GM10266 (cell line): ENCODE results near the gene ST8SIA2.
"Not testable (repeated sequence)": the region's sequence is repeated elsewhere in the genome, so short reads cannot be mapped to it uniquely, and the experiment has no call there.

Experiments used
- DNase-seq: peaks from one replicate; pipeline ENCODE4 v3.0.0; 2012; ENCODE audit errors: extremely low spot score
- CTCF ChIP-seq: IDR thresholded peaks from 2 replicates; pipeline ENCODE4 v1.5.1; 2012; ENCODE audit warnings: mild to moderate bottlenecking, low read depth; ENCODE audit not compliant: control insufficient read depth, insufficient read depth; ENCODE audit errors: missing control alignments

ST8SIA2 gene

GRCh38 chr15:92463352-92463751, 69.7 kb downstream of the ST8SIA2 start:
- DNase-seq, result no peak
- no peak for TF ChIP-seq CTCF

- DNase-seq, result no peak
- TF ChIP-seq CTCF, result no peak
Measured at GRCh38 chr15:92463826-92464225, 70.1 kb downstream of the ST8SIA2 start.

- no peak for DNase-seq
- TF ChIP-seq CTCF, result no peak
Measured at GRCh38 chr15:92466834-92467233, 73.2 kb downstream of the ST8SIA2 start.

GRCh38 chr15:92467245-92467644, 73.6 kb downstream of the ST8SIA2 start:
- no peak for DNase-seq
- no peak for TF ChIP-seq CTCF

DNA sequence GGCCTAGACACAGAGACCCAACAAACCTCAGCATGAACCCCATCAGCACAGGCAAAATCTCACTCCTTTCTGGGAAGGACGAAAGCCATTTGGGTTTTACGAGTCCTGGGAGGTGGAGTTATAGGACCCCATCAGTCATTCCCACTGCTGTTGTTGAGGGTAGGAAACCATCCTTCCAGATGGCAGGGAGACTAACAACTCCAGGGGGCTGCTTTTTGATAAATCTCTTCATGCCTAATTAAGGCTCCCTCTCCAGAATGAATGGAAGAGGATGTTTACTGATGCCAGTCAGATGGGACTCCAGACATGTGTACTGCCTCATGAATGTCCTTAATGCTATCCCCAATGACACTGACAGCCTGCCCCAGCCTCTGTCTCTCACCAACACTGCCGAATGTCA, 75.3 kb downstream of the ST8SIA2 start:
- no peak for TF ChIP-seq CTCF
- no peak for DNase-seq

DNA sequence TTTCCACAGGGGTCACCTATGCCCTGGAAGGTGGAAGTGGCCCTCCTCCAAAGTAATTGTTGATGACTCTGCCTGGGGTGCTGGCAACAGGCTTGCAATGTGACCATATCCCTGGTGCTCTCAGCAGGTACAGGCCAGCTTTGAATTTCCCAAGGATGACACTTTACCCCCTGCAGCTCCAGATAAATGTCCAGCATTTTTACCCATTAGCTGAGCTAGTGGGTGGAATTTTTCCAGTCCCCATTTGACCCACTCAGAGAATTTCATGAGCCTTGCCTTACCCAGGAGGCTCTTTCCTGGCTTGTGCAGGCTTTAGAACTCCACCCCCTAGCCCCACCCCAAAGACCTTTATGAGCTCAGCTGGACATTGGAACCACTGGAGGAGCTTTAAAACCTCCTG, 77.6 kb downstream of the ST8SIA2 start:
- DNase-seq, result no peak
- no peak for TF ChIP-seq CTCF

DNA sequence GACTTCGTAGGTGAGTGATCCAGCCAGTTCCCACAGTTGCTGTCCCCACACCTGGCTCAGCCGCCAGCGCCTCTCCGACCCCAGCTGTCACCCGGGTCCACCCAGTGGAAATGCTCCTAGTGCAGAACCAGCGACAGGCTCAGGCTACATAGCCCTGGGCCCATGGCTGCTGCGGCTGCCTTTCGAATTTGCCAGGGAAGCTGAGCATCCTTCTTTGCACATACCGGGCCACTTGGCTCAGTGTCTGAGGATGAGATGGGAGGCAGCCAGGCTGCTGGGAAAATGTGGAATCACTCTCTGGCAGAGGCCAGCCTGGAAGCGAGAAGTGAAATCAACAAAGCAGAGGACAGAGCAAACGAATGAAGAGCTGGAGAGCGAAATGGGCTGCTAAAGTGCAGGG, 80.1 kb downstream of the ST8SIA2 start:
- no peak for DNase-seq
- no peak for TF ChIP-seq CTCF

DNA sequence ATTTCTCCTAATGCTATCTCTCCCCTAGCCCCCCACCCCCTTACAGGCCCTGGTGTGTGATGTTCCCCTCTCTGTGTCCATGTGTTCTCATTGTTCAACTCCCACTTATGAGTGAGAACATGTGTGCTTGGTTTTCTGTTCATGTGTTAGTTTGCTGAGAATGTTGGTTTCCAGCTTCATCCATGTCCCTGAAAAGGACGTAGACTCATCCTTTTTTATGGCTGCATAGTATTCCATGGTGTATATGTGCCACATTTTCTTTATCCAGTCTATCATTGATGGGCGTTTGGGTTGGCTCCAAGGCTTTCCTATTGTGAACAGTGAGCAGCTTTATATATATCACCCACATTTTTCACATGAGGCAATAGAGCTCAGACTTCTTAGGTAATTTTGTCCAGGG, 86.0 kb downstream of the ST8SIA2 start:
- not testable (repeated sequence) for DNase-seq
